ENCODE measurements around the gene PKM.
"Not testable (repeated sequence)": the region's sequence is repeated elsewhere in the genome, so short reads cannot be mapped to it uniquely, and the experiment has no call there.

Gene PKM

GRCh38 chr15:72176159-72176558 is 54.8 kb downstream of the PKM start:
- DNase-seq (ENCODE audit: low read depth): no peak

- no peak for DNase-seq (ENCODE audit: low read depth)
These were observed 55.6 kb downstream of the PKM start for GRCh38 chr15:72175186-72176044.

- DNase-seq (ENCODE audit: low read depth): no peak
These were observed 56.3 kb downstream of the PKM start for GRCh38 chr15:72174551-72175165.

DNA sequence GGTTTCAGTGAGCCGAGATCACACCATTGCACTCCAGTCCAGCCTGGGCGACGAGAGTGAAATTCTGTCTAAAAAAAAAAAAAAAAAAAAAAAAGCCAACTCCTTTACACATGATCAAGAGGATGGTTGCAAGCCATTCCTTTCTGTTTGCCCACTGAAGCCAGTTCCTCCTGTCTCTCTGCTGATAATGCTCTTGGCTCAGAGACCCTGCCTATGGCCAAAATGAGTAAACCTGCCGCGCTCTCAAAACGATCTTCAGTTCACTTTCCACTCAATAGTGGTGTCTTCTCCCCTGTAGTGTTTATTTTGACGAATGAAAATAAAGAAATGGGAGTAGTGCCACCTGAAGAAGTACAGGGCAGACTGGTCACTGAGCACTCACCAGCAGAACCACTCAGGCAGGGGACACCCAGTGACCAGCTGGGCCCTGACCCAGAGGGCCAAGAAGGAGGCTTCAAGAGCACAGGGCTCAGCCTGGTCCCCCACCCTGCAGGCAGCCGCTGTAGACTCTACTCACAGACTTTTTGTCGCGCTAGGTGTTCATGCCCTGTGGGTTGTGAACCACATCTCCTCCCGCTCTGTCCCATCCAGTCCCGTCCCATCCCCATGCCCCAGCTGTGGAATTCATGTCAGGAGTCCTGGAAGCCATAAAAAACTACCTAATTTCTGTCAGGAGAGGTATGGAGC is 57.0 kb downstream of the PKM start:
- DNase-seq (ENCODE audit: low read depth): no peak

- DNase-seq (ENCODE audit: low read depth): no peak
These were observed 57.6 kb downstream of the PKM start for GRCh38 chr15:72173401-72173800.

DNA sequence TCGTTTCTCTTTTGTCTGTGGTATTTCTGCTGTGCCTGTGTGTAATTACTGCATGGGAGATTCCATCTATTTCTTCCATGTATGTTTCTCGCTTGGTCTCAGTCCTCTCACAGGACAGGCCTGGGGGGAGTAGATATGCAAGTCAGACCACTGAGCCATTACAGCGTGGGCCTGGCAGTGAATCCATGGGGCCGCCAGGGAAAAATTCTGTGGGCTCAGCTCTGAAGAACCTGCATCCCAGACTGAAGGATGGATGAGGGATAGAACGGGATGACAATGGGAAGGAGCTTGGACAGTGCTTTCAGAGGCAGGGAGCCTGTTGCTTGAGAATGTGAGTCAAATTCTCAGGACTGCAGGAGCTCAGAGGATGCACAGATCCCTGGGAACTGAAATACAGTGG is 58.2 kb downstream of the PKM start:
- DNase-seq (ENCODE audit: low read depth): no peak

DNA sequence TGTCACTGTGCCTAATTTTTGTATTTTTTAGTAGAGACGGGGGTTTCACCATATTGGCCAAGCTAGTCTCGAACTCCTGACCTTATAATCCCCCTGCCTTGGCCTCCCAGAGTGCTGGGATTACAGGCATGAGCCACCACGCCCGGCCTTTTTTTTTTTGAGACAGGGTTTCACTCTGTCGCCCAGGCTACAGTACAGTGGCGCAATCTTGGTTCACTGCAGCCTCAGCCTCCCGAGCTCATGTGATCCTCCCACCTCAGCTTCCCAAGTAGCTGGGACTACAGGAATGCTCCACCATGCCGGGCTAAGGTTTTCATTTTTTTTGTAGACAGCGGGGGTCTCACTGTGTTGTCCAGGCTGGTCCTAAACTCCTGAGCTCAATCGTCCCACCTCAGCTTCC is 59.0 kb downstream of the PKM start:
- DNase-seq (ENCODE audit: low read depth): not testable (repeated sequence)

- no peak for DNase-seq (ENCODE audit: low read depth)
These were observed 60.3 kb downstream of the PKM start for GRCh38 chr15:72170691-72171090.

DNA sequence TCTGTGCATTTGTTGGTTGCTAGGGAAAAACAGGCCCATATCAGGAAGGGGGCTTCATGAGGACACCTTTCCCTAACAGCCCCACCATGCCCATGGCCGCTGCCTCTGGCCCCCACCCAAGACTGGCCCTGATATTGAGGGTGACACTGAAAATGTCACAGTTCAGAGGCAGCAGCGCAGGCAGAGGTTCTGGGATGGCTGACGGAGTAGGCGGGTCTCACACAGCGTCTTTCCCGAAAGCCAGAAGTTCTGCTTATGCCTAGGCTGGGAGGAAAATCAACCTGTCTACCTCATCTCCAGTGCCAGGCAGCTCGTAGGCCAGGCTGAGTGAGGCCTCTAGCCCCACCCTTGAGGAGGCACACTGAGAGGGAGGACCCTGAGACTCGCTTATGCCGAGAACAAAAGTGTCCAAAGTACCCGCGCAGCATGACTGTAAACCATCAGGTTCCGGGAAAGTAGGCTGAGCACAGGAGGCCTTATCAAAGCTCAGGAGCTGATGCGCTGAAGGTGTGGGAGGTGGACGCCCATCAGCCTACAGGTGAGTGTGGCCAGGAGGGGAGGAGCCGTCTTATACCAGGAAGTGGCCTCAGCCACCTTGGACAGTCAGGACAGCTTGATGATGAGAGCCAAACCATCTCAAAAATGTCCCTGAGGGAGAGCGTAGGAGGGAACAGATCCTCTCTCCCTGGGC is 60.9 kb downstream of the PKM start:
- no peak for DNase-seq (ENCODE audit: low read depth)

- DNase-seq (ENCODE audit: low read depth): no peak
These were observed 61.6 kb downstream of the PKM start for GRCh38 chr15:72169236-72169920.

GRCh38 chr15:72168808-72169190 is 62.2 kb downstream of the PKM start:
- no peak for DNase-seq (ENCODE audit: low read depth)

GRCh38 chr15:72168131-72168807 is 62.7 kb downstream of the PKM start:
- DNase-seq (ENCODE audit: low read depth): no peak

DNA sequence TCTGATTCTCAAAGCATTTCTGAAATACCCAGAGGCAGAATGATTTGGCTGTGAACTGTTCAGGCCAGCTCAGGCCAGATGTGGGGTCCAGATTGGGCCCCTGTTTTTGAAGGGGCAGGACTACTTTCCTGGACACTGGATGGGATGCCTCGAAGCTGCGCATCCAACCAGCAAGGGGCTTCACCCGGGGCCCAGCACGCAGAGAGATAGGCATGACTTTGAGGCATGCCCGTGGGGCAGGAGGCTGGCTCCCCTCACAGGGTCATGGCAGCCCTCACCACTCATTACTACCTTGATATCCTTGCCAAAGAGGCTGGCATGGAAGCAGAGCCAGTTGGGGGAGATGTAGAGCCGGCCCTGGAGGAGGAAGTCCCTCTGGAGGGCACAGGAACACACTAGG is 63.5 kb downstream of the PKM start:
- no peak for DNase-seq (ENCODE audit: low read depth)

DNA sequence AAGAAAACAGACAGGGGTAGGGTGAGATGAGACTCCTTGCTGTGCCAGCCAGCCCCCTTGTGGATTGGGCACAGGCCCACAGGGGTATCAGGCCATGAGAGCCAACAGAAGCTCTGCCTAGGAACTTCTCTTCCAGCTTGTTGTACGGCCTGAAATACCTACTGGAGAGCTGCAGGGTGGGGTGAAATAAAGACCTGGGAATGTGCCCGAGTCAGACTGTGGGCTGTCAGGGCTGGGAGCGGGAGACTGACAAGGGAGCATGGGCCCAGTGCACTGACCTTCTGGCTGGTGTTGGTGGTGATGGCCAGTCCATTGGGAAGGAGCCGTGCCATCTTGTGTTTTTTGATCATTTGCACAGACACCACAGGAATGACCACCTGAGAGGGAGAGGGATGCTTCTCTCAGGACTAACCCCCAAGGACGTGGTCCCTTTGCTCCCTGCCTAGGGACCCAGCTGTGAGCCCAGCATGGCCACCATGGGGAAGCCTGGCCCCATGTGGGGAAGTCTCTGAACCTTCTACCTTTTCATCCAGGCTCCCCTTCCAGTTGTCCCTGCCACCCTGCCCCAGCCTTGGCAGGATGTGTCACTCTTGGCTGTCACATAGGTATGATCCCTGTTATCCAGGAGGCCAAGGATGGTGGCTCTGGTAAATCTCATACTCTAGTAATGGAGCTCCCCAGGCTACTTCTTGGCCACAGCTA is 64.1 kb downstream of the PKM start:
- DNase-seq (ENCODE audit: low read depth): no peak

DNA sequence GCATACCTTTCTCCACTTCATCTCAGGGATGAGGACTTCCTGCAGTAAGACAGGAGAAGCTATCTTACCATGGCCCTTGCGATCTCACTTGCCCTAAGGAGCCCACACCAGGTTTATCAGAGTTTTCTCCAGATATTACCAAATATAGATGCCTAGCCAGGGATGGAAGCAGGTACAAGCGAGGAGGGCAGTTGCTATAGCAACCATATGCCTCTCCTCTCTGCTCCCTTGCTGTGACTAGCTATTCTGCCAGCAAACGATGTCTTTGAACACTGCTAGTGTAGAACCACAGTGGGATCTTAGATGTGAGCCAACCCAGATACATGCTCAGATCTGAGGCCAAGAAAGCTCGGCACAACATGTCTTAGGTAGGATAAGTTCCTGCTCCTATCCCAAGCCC is 67.3 kb downstream of the PKM start:
- DNase-seq (ENCODE audit: low read depth): no peak

GRCh38 chr15:72162569-72162968 is 68.4 kb downstream of the PKM start:
- DNase-seq (ENCODE audit: low read depth): no peak

DNA sequence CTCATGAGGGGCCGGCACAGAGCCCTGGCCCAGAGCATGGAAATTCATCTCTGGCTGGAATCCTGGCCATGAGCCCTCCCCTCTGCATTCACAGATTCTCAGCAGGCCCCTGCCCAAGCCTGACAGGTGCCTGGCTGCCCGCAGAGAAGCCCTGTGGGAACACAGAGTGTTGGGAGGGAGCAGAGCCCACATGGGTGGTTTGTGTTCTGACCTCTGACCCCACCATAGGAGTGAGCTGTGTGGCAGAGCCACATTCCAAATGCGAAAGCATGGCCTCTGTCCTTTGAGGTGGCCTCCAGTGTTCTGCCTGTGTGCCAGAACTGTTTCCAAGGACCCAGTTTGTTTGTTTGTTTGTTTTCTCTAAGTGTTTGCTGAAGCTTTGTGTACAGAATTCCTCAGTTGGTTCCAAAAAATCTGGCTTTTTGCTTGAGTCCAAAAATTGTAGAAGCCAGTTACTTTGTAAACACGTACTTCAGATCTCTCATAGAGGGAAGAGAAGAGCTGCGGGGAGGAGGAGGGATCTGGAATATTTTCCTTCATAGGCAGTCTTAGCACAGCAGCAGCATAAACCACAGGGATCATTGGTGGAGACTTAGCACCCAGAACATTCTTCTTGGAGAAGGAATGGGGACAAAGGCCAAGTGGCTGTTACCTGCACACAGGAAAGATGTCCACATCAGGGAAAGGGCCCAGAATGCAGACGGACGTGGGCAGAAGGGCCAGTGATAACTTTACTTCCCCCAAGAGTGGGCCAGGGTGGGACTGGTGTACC is 69.4 kb downstream of the PKM start:
- no peak for DNase-seq (ENCODE audit: low read depth)

- no peak for DNase-seq (ENCODE audit: low read depth)
These were observed 70.2 kb downstream of the PKM start for GRCh38 chr15:72160696-72161245.

DNA sequence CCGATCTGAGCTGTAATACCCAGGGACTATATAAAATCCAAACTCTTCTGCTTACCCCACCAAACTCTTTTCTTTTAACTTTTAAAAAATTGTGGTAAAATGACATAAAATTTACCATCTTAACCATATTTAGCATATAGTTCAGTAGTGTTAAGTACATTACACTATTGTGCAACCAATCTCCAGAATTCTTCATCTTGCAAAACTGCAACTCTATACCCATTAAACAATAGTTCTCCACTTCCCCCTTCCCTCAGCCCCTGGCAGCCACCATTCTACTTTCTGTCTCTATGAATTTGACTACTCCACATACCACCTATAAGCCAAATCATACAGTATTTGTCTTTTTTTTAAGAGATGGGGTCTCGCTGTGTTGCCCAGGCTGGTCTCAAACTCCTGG is 74.1 kb downstream of the PKM start:
- DNase-seq (ENCODE audit: low read depth): no peak

Measured in HS-27A (cell line).